Heart right ventricle (tissue), 16 donors: Measurements from ENCODE around the gene PARN. TPM values are rescaled to one million over a fixed set of nuclear protein-coding genes. Genes with fewer than 3 reads are reported as not detected.

Source experiments
- ATAC-seq, 8 donors: fragments of 200-7000 bp; cut with Tn5 transposase; one replicate each; pipeline ENCODE4 v1.9.1; 2020; ENCODE audit warnings: mild to moderate bottlenecking in 8 of 8, moderate library complexity in 8 of 8, moderate number of reproducible peaks in 1 of 8
- DNase-seq, 2 donors: peaks; one replicate each; pipeline ENCODE4 v3.0.0-alpha.2; 2020
- H3K27ac ChIP-seq, 10 donors: fragments of 200-600 bp; sonication (generic) in 2 of 10; one replicate each; pipeline versions ENCODE4 v1.5.0 to v1.8.0; 2020 to 2022; ENCODE audit warnings: mild to moderate bottlenecking in 3 of 10
- H3K27me3 ChIP-seq, 7 donors: fragments of 200-600 bp; one replicate each; pipeline ENCODE4 v1.8.0; 2021 to 2022; ENCODE audit warnings: mild to moderate bottlenecking in 2 of 7
- H3K36me3 ChIP-seq, 9 donors: fragments of 200-600 bp; sonication (generic) in 1 of 9; one replicate each; pipeline versions ENCODE4 v1.5.0 to v1.8.0; 2020 to 2022; ENCODE audit warnings: mild to moderate bottlenecking in 2 of 9
- H3K4me1 ChIP-seq, 9 donors: fragments of 200-600 bp; sonication (generic) in 1 of 9; one replicate each; pipeline versions ENCODE4 v1.5.0 to v1.8.0; 2020 to 2022; ENCODE audit warnings: mild to moderate bottlenecking in 4 of 9
- H3K4me3 ChIP-seq, 10 donors: fragments of 200-600 bp; sonication (generic) in 2 of 10; one replicate each; pipeline versions ENCODE4 v1.5.0 to v1.8.0; 2020 to 2022; ENCODE audit warnings: mild to moderate bottlenecking in 7 of 10, moderate library complexity in 2 of 10
- H3K9me3 ChIP-seq, 11 donors: fragments of 200-600 bp in 10 of 11; sonication (generic) in 2 of 11; one replicate each; pipeline versions ENCODE4 v1.5.0 to v1.8.0; 2013 to 2022; ENCODE audit warnings: mild to moderate bottlenecking in 2 of 11, control low read depth in 1 of 11, moderate library complexity in 1 of 11
- WGBS, 2 donors: extraction: QIAGEN DNeasy Blood & Tissue Kit; methylation state at CpG; one replicate each; pipeline ENCODE4 v1.1.7; 2013; ENCODE audit warnings: inconsistent platforms in 1 of 2; 5-methylcytosine and 5-hydroxymethylcytosine counted together
- intact Hi-C, 10 donors: fragments of 100-400 bp; cut with DNase I; formaldehyde crosslinking; loops; one replicate each; pipeline versions ENCODE4 v1.11.1 to v1.14.2; 2022
- polyA plus RNA-seq, 2 donors: library from polyadenylated mRNA; stranded (reverse); fragments of 200-250 nt; gene quantifications; one replicate each; pipeline ENCODE4 v1.2.3, GENCODE V29; 2013
- total RNA-seq, 10 donors: library from RNA; stranded (reverse); fragmentation: NEBNext Ultra II Directional in 3 of 10; extraction: Animal tissue kit (Norgen Biotek cat#: 25700) in 3 of 10; gene quantifications; one replicate each; pipeline versions ENCODE4 v1.2.1 to v1.2.4, GENCODE V29; 2021 to 2023
- TF ChIP-seq, protein P1 (sequence below), 9 donors: fragments of 200-600 bp; sonication (generic) in 2 of 9; IDR thresholded peaks; one replicate each; pipeline versions ENCODE4 v1.5.0 to v1.8.0; 2021 to 2022; ENCODE audit warnings: antibody characterized with exemption in 9 of 9, mild to moderate bottlenecking in 5 of 9, moderate library complexity in 1 of 9
- donor health status: Arrhythmogenic right ventricular cardiomyopathy.
- donor health status: ischemic (EF 13 %, LVEDD 7.1; RV severe dilation, severe dysfunction).
- donor health status: healthy with polysubstance abuse.
- donor health status: DM: no; HTN: yes; CAD: no.
- donor health status: DM: no; HTN: no; CAD: no.
- donor health status: ischemic (EF 25% LVEDD 6.9; RV normal size, moderate dysfunction).
- donor health status: ischemic (EF 25% LVEDD 5.7; RV mildly dilated, moderate dysfunction).
- donor health status: healthy.
- donor health status: DM: yes; HTN: yes; CAD: no.
- donor health status: Ischemic cardiomyopathy.
- donor health status: ischemic (EF 35%, LVEDD 5.7; RV mildly dilated, moderate dysfunction).
- donor health status: nonischemic (EF 11% LVEDD 7.7; RV severe dilation, severe dysfunction).
- donor health status: DM: yes; HTN: yes; CAD: no.
- donor health status: PGD.
- donor health status: ischemic (EF 29% LVEDD 5.4; RV normal size, mild dysfunction).
- donor health status: nonischemic (EF 23%, LVEDD 6.1; RV moderate dilation, normal function).

PARN gene
- total and polyA plus RNA-seq, 12 donors = 7.0 to 25.3 (median 22.8) TPM

DNA sequence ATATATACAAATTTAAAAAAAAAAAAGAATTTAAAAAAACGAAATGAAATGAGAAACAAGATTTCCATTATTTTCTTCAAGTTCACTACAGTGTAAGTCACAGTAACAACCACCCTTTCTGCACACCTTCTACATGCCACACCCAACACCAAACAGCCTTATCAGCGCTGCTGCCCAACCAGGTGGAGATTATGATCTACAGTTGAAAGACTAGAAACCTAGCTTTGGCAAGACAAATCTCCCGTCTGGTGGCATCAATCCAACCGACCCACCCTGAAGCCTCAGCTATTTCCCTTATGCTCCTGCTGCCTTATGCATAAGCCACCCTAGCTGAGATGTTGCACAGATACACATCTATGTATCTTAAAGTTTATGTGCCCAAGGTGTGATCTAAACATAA is 60.8 kb downstream of the PARN start:
- Histone ChIP-seq H3K27ac (no peak overlapping the region), H3K4me1 (peaks cover 0 to 15% (median 5%) of the 10 kb centered on the region in 9 donors), H3K27me3 (no peaks in the 10 kb centered on the region), H3K36me3 (peaks cover 0 to 50% (median 0%) of the 10 kb centered on the region in 9 donors), H3K4me3 (no peak overlapping the region), H3K9me3 (peaks cover 0 to under 1% (median 0%) of the 10 kb centered on the region in 11 donors)
- intact Hi-C loops = no loop called here
- TF ChIP-seq, protein P1, sequence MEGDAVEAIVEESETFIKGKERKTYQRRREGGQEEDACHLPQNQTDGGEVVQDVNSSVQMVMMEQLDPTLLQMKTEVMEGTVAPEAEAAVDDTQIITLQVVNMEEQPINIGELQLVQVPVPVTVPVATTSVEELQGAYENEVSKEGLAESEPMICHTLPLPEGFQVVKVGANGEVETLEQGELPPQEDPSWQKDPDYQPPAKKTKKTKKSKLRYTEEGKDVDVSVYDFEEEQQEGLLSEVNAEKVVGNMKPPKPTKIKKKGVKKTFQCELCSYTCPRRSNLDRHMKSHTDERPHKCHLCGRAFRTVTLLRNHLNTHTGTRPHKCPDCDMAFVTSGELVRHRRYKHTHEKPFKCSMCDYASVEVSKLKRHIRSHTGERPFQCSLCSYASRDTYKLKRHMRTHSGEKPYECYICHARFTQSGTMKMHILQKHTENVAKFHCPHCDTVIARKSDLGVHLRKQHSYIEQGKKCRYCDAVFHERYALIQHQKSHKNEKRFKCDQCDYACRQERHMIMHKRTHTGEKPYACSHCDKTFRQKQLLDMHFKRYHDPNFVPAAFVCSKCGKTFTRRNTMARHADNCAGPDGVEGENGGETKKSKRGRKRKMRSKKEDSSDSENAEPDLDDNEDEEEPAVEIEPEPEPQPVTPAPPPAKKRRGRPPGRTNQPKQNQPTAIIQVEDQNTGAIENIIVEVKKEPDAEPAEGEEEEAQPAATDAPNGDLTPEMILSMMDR (IDR thresholded peaks at IDR 0.05) = no peak
- WGBS, 2 donors = 88 to 92% methylated on average over 4 of the region's 4 CpGs
- ATAC-seq = no peak
- no peak for DNase-seq

GRCh38 chr16:14566599-14566998 is 63.5 kb downstream of the PARN start:
- Histone ChIP-seq H3K36me3 (peaks cover 0 to 31% (median 0%) of the 10 kb centered on the region in 9 donors), H3K27ac (no peak overlapping the region), H3K4me1 (peaks cover 0 to 20% (median 5%) of the 10 kb centered on the region in 9 donors), H3K27me3 (no peaks in the 10 kb centered on the region), H3K4me3 (no peak overlapping the region), H3K9me3 (no peaks in the 10 kb centered on the region)
- DNase-seq (no peak), ATAC-seq (no peak)
- TF ChIP-seq, protein P1 (IDR thresholded peaks at IDR 0.05) = no peak
- WGBS, 2 donors = 96 to 98% methylated on average over 1 of the region's 1 CpG
- intact Hi-C loops = no loop called here

DNA sequence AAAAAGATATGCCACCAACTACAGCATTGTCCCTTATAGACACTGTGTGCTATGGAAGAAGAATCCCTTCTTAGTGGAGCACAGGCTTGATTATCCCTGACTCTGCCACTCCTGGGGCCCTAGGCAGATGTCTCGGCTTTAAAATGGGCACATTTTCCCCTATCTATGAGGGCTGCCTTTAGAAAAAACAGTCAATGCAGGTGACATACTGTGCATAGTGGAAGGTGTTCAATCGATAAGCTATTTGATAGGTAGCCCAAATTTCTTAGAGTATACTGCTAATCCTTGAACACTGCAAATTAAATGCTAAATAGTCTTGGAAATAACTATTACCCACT is 64.4 kb downstream of the PARN start:
- WGBS, 2 donors = 88% methylated on average over 2 of the region's 2 CpGs
- ATAC-seq (no peak), DNase-seq (no peak)
- H3K9me3 ChIP-seq = no peaks in the 10 kb centered on the region
- intact Hi-C loops = no loop called here
- peaks cover 0 to 36% (median 0%) of the 10 kb centered on the region in 9 donors for H3K36me3 ChIP-seq
- no peak overlapping the region for H3K4me3 ChIP-seq
- TF ChIP-seq, protein P1 (IDR thresholded peaks at IDR 0.05) = no peak
- no peak overlapping the region for H3K27ac ChIP-seq
- no peaks in the 10 kb centered on the region for H3K27me3 ChIP-seq
- H3K4me1 ChIP-seq = peaks cover 0 to 21% (median 5%) of the 10 kb centered on the region in 9 donors

GRCh38 chr16:14564861-14565687 is 65.0 kb downstream of the PARN start:
- 61 to 76% methylated on average over 5 of the region's 5 CpGs for WGBS, 2 donors
- Histone ChIP-seq H3K4me3 (no peak overlapping the region), H3K27ac (no peak overlapping the region), H3K36me3 (peaks cover 0 to 36% (median 0%) of the 10 kb centered on the region in 9 donors), H3K27me3 (no peaks in the 10 kb centered on the region), H3K9me3 (no peaks in the 10 kb centered on the region), H3K4me1 (peaks cover 0 to 26% (median 8%) of the 10 kb centered on the region in 9 donors)
- TF ChIP-seq, protein P1 (IDR thresholded peaks at IDR 0.05) = no peak
- DNase-seq (no peak), ATAC-seq (no peak)
- intact Hi-C loops = no loop called here
